ENCODE results near the gene ENTPD6.

Gene ENTPD6

DNA sequence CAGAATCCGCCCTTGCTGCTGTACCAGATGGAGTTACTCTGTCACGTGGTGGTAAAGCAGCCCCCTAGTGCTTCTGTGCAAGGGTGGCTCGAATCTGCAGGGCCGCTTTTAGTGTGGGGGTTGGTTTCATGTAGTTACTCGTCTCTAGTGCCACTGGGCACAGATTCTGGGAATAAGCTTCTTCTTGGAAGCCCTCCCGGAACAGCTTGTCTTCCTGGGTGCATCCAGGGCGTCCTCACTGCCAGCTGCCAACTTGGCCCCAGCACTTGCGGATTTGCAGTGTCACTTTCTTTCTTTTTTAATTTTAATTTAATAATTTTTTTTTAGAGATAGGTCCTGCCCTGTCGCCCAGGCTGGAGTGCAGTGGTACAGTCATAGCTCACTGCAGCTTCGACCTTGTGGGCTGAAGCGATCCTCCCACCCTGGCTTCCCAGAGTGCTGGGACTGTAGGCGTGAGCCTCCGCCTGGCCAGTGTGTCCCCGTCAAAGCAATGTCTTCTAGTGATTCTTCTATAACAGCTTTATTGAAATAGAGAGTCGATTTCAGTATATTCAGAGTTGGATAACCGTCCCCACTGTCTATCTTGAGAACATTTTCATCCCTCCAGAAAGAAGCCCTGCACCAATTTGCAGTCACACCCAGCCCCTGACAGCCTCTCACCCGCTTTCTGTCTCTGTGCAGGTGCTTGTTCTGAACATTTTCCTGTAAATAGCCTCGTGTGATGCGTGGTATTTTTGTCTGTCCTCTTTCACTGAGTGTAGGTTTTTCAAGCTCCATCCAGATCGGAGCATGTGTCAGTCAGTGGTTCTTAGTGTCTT is 78.2 kb downstream of the ENTPD6 start:
- H3K36me3 ChIP-seq (ENCODE audit: control insufficient read depth, insufficient read depth, low read length) = peaks cover 34% of the 10 kb centered on the region

DNA sequence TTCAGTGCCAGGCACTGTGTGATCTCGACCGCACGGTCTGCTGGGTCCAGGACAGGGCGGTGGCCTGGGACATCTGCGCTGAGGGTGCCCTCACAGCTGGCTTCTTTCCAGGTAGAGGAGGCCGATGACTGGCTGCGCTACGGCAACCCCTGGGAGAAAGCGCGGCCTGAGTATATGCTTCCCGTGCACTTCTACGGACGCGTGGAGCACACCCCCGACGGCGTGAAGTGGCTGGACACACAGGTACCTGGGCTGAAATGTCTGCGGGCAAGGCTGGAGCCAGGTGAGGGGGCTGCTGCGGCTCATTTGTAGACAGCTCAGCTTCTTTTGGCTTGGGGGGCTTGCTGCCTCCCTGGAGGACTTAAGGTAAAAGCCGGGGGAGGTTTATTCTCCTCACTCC is 79.0 kb downstream of the ENTPD6 start:
- no peak for DNase-seq (ENCODE audit: extremely low read depth, insufficient read length)
- peaks cover 30% of the 10 kb centered on the region for H3K36me3 ChIP-seq (ENCODE audit: control insufficient read depth, insufficient read depth, low read length)
- H3K27me3 ChIP-seq (replicated peaks; ENCODE audit: control insufficient read depth, insufficient read depth, low read length) = no peaks in the 10 kb centered on the region
- no peak overlapping the region for H3K4me3 ChIP-seq (replicated peaks; ENCODE audit: low read depth, low read length)
- TF ChIP-seq, protein P1, sequence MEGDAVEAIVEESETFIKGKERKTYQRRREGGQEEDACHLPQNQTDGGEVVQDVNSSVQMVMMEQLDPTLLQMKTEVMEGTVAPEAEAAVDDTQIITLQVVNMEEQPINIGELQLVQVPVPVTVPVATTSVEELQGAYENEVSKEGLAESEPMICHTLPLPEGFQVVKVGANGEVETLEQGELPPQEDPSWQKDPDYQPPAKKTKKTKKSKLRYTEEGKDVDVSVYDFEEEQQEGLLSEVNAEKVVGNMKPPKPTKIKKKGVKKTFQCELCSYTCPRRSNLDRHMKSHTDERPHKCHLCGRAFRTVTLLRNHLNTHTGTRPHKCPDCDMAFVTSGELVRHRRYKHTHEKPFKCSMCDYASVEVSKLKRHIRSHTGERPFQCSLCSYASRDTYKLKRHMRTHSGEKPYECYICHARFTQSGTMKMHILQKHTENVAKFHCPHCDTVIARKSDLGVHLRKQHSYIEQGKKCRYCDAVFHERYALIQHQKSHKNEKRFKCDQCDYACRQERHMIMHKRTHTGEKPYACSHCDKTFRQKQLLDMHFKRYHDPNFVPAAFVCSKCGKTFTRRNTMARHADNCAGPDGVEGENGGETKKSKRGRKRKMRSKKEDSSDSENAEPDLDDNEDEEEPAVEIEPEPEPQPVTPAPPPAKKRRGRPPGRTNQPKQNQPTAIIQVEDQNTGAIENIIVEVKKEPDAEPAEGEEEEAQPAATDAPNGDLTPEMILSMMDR (IDR thresholded peaks at IDR 0.05; ENCODE audit: insufficient read depth, low read length, poor library complexity, severe bottlenecking) = no peak

More for the DNA sequence above, 78.2 kb downstream of the ENTPD6 start:
- H3K4me3 ChIP-seq (replicated peaks; ENCODE audit: low read depth, low read length) = no peak overlapping the region
- TF ChIP-seq, protein P1 (IDR thresholded peaks at IDR 0.05; ENCODE audit: insufficient read depth, low read length, poor library complexity, severe bottlenecking) = no peak
- no peak for DNase-seq (ENCODE audit: extremely low read depth, insufficient read length)
- no peaks in the 10 kb centered on the region for H3K27me3 ChIP-seq (replicated peaks; ENCODE audit: control insufficient read depth, insufficient read depth, low read length)

DNA sequence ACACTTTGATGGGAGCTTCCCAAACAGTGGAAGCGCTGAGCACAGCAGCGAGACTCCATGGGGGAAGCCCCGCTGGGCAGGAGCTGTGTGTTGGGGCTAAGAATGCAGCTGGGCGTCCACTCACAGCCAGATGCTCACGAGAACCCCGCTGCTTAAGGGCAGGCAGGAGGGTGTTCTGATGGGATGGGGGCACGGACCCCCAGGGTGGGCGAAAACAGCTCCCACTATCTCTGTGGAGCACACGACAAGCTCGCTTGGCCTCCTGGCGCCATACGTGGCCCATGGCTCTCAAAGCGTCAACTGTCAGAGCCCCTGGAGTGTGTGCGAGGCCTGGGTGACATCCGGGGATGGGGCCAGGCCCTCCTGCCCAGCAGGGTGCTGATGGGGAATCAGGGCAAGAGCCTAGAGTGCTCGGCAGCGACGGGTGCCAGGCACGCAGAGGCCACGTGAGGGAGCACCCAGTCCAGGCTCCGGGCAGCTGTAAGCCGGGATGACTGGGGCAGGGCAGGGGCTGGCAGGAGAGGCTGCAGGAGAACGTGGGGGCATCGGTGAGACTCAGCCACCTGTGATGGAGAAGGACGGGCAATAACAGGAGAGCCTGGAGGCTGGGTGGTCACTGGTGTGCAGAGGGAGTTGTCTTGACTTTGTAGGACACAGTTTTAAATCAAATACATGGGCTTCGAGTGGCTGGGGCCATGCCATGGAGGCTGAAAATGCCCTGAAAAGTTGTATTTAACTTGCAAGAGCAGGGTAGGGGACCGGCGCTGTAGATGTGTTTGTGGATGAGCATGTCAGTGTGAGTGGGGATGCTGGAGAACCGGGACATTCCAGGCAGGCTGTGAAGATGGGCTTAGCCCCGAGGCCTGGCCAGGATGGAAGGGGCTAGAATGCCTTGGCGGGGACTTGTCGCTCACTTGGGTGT is 79.6 kb downstream of the ENTPD6 start:
- peaks cover 30% of the 10 kb centered on the region for H3K36me3 ChIP-seq (ENCODE audit: control insufficient read depth, insufficient read depth, low read length)
- no peak for DNase-seq (ENCODE audit: extremely low read depth, insufficient read length)
- H3K27me3 ChIP-seq (replicated peaks; ENCODE audit: control insufficient read depth, insufficient read depth, low read length) = no peaks in the 10 kb centered on the region
- H3K4me3 ChIP-seq (replicated peaks; ENCODE audit: low read depth, low read length) = no peak overlapping the region
- TF ChIP-seq, protein P1 (IDR thresholded peaks at IDR 0.05; ENCODE audit: insufficient read depth, low read length, poor library complexity, severe bottlenecking) = no peak

DNA sequence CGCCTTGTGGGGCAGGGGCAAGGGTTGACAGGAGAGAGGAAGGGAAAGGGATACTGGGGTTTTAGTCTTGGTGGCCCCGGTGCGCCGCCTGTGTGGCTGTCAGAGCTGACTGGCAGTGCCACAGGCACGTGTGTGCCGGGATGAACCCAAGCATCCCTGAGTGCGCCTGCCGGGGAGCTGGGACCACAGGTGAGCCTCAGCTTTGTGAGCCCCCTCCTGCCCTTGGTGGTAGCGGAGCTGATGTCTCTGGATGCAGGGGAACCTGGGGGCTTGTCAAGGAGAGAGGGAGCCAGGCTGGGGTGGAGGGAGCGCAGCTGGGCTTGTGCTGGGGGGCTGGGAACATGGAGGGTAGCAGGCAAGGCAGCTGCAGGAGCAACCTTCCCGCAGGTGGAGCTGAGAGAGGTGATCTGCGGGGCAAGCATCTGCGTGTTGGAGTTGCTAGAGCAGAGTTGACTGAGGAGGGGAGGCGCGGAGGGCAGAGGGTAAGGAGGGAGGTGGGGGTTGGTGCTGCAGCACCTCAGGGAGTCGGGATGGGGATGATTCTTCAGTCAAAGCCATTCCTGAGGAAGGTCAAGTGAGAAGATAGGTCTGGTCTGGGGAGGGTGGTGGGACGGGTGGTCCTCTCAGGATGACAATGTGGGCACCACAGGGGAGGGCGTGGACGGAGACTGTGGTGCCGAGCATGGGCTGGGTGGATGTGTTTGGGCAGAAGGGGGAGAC is 80.5 kb downstream of the ENTPD6 start:
- H3K36me3 ChIP-seq (ENCODE audit: control insufficient read depth, insufficient read depth, low read length) = peaks cover 33% of the 10 kb centered on the region
- TF ChIP-seq, protein P1 (IDR thresholded peaks at IDR 0.05; ENCODE audit: insufficient read depth, low read length, poor library complexity, severe bottlenecking) = no peak
- no peaks in the 10 kb centered on the region for H3K27me3 ChIP-seq (replicated peaks; ENCODE audit: control insufficient read depth, insufficient read depth, low read length)
- no peak overlapping the region for H3K4me3 ChIP-seq (replicated peaks; ENCODE audit: low read depth, low read length)
- DNase-seq (ENCODE audit: extremely low read depth, insufficient read length) = no peak
